CD4-positive, alpha-beta T cell (primary cell): ENCODE results near the gene C1QTNF8. TPM values are rescaled to one million over a fixed set of nuclear protein-coding genes. Genes with fewer than 3 reads are reported as not detected.

ENCODE experiments used
- ATAC-seq: fragments of 200-7000 bp; cut with Tn5 transposase; one replicate; pipeline ENCODE4 v1.10.0; 2022; ENCODE audit warnings: mild to moderate bottlenecking; ENCODE audit not compliant: poor library complexity
- CTCF ChIA-PET: fragments of 350-600 bp; sonication (Branson Sonifier 250); formaldehyde crosslinking; loops from one replicate; lab custom pipeline; 2021; ENCODE audit warnings: antibody characterized with exemption, inconsistent platforms; lab: Charles Lee
- POLR2A ChIA-PET: fragments of 350-600 bp; sonication (Branson Sonifier 250); formaldehyde crosslinking; loops from one replicate; lab custom pipeline; 2021; ENCODE audit warnings: antibody characterized with exemption, inconsistent platforms; lab: Charles Lee
- DNase-seq, 14 experiments: peaks; one replicate each; pipeline ENCODE4 v3.0.0-alpha.2; 2013 to 2020; ENCODE audit warnings: mixed read lengths in 2 of 14
- H3K27ac ChIP-seq, 2 donors: one replicate each; pipeline versions ENCODE4 v1.5.1 to v1.7.0; 2013; ENCODE audit warnings: low read length in 2 of 2, low read depth in 1 of 2, mild to moderate bottlenecking in 1 of 2
- H3K27me3 ChIP-seq, 2 experiments: 1 replicate in 1 of 2; 2 replicates in 1 of 2; pipeline versions ENCODE4 v1.6.1 to v1.7.0; 2013; ENCODE audit warnings: low read length in 2 of 2, control low read depth in 1 of 2, mild to moderate bottlenecking in 1 of 2, moderate library complexity in 1 of 2; ENCODE audit not compliant: insufficient read depth in 2 of 2, control insufficient read depth in 1 of 2
- H3K36me3 ChIP-seq: one replicate; pipeline ENCODE4 v1.6.1; 2013; ENCODE audit warnings: low read length, control low read depth; ENCODE audit not compliant: insufficient read depth
- H3K4me1 ChIP-seq: one replicate; pipeline ENCODE4 v1.6.1; 2013; ENCODE audit warnings: low read length, control low read depth; ENCODE audit not compliant: insufficient read depth
- H3K4me3 ChIP-seq: one replicate; pipeline ENCODE4 v1.5.1; 2013; ENCODE audit warnings: mild to moderate bottlenecking, low read length, moderate library complexity
- H3K9me3 ChIP-seq, 2 experiments: 1 replicate in 1 of 2; 2 replicates in 1 of 2; pipeline versions ENCODE4 v1.6.1 to v1.7.0; 2013; ENCODE audit warnings: low read length in 2 of 2, mild to moderate bottlenecking in 2 of 2, control low read depth in 1 of 2, moderate library complexity in 1 of 2; ENCODE audit not compliant: control insufficient read depth in 1 of 2, insufficient read depth in 1 of 2
- H3K27ac Mint-ChIP-seq: one replicate; pipeline ENCODE4 v1.8.0; 2020; ENCODE audit warnings: mixed read lengths
- H3K27me3 Mint-ChIP-seq: one replicate; pipeline ENCODE4 v1.8.0; 2021; ENCODE audit warnings: mixed read lengths
- H3K36me3 Mint-ChIP-seq: one replicate; pipeline ENCODE4 v1.8.0; 2021; ENCODE audit warnings: low read depth, mixed read lengths
- H3K4me1 Mint-ChIP-seq: one replicate; pipeline ENCODE4 v1.8.0; 2021; ENCODE audit warnings: low read depth, mixed read lengths
- H3K4me3 Mint-ChIP-seq: one replicate; pipeline ENCODE4 v1.8.0; 2020; ENCODE audit warnings: mild to moderate bottlenecking, mixed read lengths
- H3K9me3 Mint-ChIP-seq: one replicate; pipeline ENCODE4 v1.8.0; 2020; ENCODE audit warnings: mixed read lengths
- CTCF ChIP-seq: fragments of 200-600 bp; IDR thresholded peaks from one replicate; pipeline ENCODE4 v1.8.0; 2022; ENCODE audit warnings: antibody characterized with exemption, mild to moderate bottlenecking
- intact Hi-C, 2 experiments: fragments of 100-400 bp; cut with DNase I in 1 of 2; cut with micrococcal nuclease in 1 of 2; formaldehyde crosslinking; loops; one replicate each; pipeline versions ENCODE4 v1.15.1 to v1.9.0; 2023 to 2025; cut with DNase I, micrococcal nuclease
- total RNA-seq, 174 experiments: library from RNA in 2 of 174; stranded (reverse) in 2 of 174; gene quantifications; one replicate each; pipeline ENCODE4 v1.2.3 and lab custom pipeline; 2021 to 2026

The C1QTNF8 gene
- total RNA-seq, 2 experiments from 2014 or later, result not detected

GRCh38 chr16:1127971-1128715 lies 32.1 kb upstream of the C1QTNF8 start:
- POLR2A ChIA-PET, result no interaction called here
- Mint-ChIP-seq H3K27ac (no peak overlapping the region), H3K4me1 (no peaks in the 10 kb centered on the region), H3K27me3 (no peaks in the 10 kb centered on the region), H3K9me3 (no peaks in the 10 kb centered on the region), H3K36me3 (no peaks in the 10 kb centered on the region), H3K4me3 (no peak overlapping the region)
- Histone ChIP-seq H3K4me1 (peaks cover 8% of the 10 kb centered on the region), H3K9me3 (peaks cover 0 to 10% of the 10 kb centered on the region in 2 experiments), H3K36me3 (no peaks in the 10 kb centered on the region), H3K27ac (no peak overlapping the region), H3K27me3 (no peaks in the 10 kb centered on the region), H3K4me3 (no peak overlapping the region)
- CTCF ChIA-PET, result no interaction called here
- TF ChIP-seq CTCF, result no peak
- no peak for DNase-seq
- intact Hi-C loops, result no loop called here
- ATAC-seq, result no peak

- no peaks in the 10 kb centered on the region for H3K36me3 Mint-ChIP-seq
- H3K27me3 Mint-ChIP-seq, result no peaks in the 10 kb centered on the region
- peaks cover 0 to 16% of the 10 kb centered on the region in 2 experiments for H3K9me3 ChIP-seq
- no peak for ATAC-seq
- H3K4me1 ChIP-seq, result peaks cover 8% of the 10 kb centered on the region
- no peaks in the 10 kb centered on the region for H3K36me3 ChIP-seq
- no peak for DNase-seq
- no peak overlapping the region for H3K4me3 Mint-ChIP-seq
- H3K4me1 Mint-ChIP-seq, result no peaks in the 10 kb centered on the region
- H3K9me3 Mint-ChIP-seq, result no peaks in the 10 kb centered on the region
- ChIA-PET CTCF (no interaction called here), POLR2A (no interaction called here)
- no peak for TF ChIP-seq CTCF
- H3K27ac ChIP-seq, result no peak overlapping the region
- intact Hi-C loops, result no loop called here
- H3K27ac Mint-ChIP-seq, result no peak overlapping the region
- no peaks in the 10 kb centered on the region for H3K27me3 ChIP-seq
- H3K4me3 ChIP-seq, result no peak overlapping the region
Observed at GRCh38 chr16:1127101-1127500, 31.1 kb upstream of the C1QTNF8 start.

- Histone ChIP-seq H3K36me3 (no peaks in the 10 kb centered on the region), H3K27ac (no peak overlapping the region), H3K4me3 (no peak overlapping the region), H3K4me1 (peaks cover 8% of the 10 kb centered on the region), H3K9me3 (peaks cover 0 to 16% of the 10 kb centered on the region in 2 experiments), H3K27me3 (no peaks in the 10 kb centered on the region)
- DNase-seq (no peak), ATAC-seq (no peak)
- TF ChIP-seq CTCF, result no peak
- ChIA-PET POLR2A (no interaction called here), CTCF (no interaction called here)
- Mint-ChIP-seq H3K27ac (no peak overlapping the region), H3K36me3 (no peaks in the 10 kb centered on the region), H3K4me1 (no peaks in the 10 kb centered on the region), H3K9me3 (no peaks in the 10 kb centered on the region), H3K4me3 (no peak overlapping the region), H3K27me3 (no peaks in the 10 kb centered on the region)
- intact Hi-C loops, result no loop called here
Observed at GRCh38 chr16:1126586-1126985, 30.5 kb upstream of the C1QTNF8 start.
